Neural cell (in vitro differentiated cells): ENCODE measurements around the gene MAPK9. TPM values are rescaled to one million over a fixed set of nuclear protein-coding genes. Genes with fewer than 3 reads are reported as not detected.

Experiments used
- H2AFZ ChIP-seq: fragments of 200-600, 300-800 bp; sonication (generic), shearing (Covaris generic); 2 replicates; pipeline ENCODE4 v1.6.0; 2014; ENCODE audit warnings: low read depth, mild to moderate bottlenecking, antibody characterized with exemption, low read length, moderate library complexity
- H3F3A ChIP-seq: fragments of 200-600 bp; shearing (Covaris generic); 2 replicates; pipeline ENCODE4 v1.6.1; 2016; ENCODE audit warnings: mild to moderate bottlenecking, moderate library complexity, mixed read lengths, antibody characterized with exemption, low read length; ENCODE audit not compliant: insufficient read depth, poor library complexity, severe bottlenecking
- H3K27ac ChIP-seq: fragments of 200-600, 300-800 bp; sonication (generic), shearing (Covaris generic); 2 replicates; pipeline ENCODE4 v1.5.1; 2014; ENCODE audit warnings: mild to moderate bottlenecking, low read length, moderate library complexity
- H3K27me3 ChIP-seq: fragments of 300-800, 200-600 bp; sonication (generic), shearing (Covaris generic); 2 replicates; pipeline ENCODE4 v1.6.0; 2014; ENCODE audit warnings: mild to moderate bottlenecking, low read depth, low read length, moderate library complexity; ENCODE audit not compliant: insufficient read depth
- H3K36me3 ChIP-seq: fragments of 300-800, 200-600 bp; sonication (generic), shearing (Covaris generic); 2 replicates; pipeline ENCODE4 v1.5.1; 2014; ENCODE audit warnings: mild to moderate bottlenecking, antibody characterized with exemption, low read length, moderate library complexity; ENCODE audit not compliant: insufficient read depth
- H3K4me2 ChIP-seq: fragments of 300-800, 200-600 bp; sonication (generic), shearing (Covaris generic); 2 replicates; pipeline ENCODE4 v1.6.0; 2014; ENCODE audit warnings: mild to moderate bottlenecking, low read length
- H3K4me3 ChIP-seq: fragments of 300-800, 200-600 bp; sonication (generic), shearing (Covaris generic); 2 replicates; pipeline ENCODE4 v1.5.1; 2014; ENCODE audit warnings: mild to moderate bottlenecking, low read length, moderate library complexity
- H3K79me2 ChIP-seq: fragments of 200-600 bp; shearing (Covaris generic); replicated peaks from 2 replicates; pipeline ENCODE4 v1.6.0; 2014; ENCODE audit warnings: mild to moderate bottlenecking, low read length, moderate library complexity; ENCODE audit not compliant: insufficient read depth
- H3K9ac ChIP-seq: fragments of 300-800, 200-600 bp; sonication (generic), shearing (Covaris generic); 2 replicates; pipeline ENCODE4 v1.6.1; 2016; ENCODE audit warnings: mild to moderate bottlenecking, low read length, mixed read lengths
- H3K9me2 ChIP-seq: fragments of 200-600 bp; shearing (Covaris generic); 2 replicates; pipeline ENCODE4 v1.6.1; 2016; ENCODE audit warnings: mild to moderate bottlenecking, low read length, mixed read lengths; ENCODE audit not compliant: insufficient read depth
- H3K9me3 ChIP-seq: fragments of 200-600, 300-800 bp; sonication (generic), shearing (Covaris generic); 2 replicates; pipeline ENCODE4 v1.6.1; 2016; ENCODE audit warnings: mild to moderate bottlenecking, mixed run types, low read length, moderate library complexity, mixed read lengths
- H4K20me1 ChIP-seq: fragments of 200-600 bp; shearing (Covaris generic); 2 replicates; pipeline ENCODE4 v1.6.1; 2016; ENCODE audit warnings: mild to moderate bottlenecking, mixed run types; ENCODE audit not compliant: insufficient read depth
- CTCF ChIP-seq: fragments of 450-650 bp; IDR thresholded peaks from 2 replicates; pipeline ENCODE4 v1.5.1; 2014; ENCODE audit warnings: antibody characterized with exemption, mild to moderate bottlenecking, moderate library complexity; ENCODE audit not compliant: poor library complexity, severe bottlenecking
- EP300 ChIP-seq: fragments of 450-650 bp; conservative IDR thresholded peaks from 2 replicates; pipeline ENCODE4 v1.6.1; 2014; ENCODE audit warnings: antibody characterized with exemption, mild to moderate bottlenecking, moderate library complexity; ENCODE audit not compliant: poor library complexity, severe bottlenecking
- EZH2 ChIP-seq: fragments of 200-600, 300-800 bp; shearing (Covaris generic), sonication (generic); IDR thresholded peaks from 2 replicates; pipeline ENCODE4 v1.6.1; 2014; ENCODE audit warnings: antibody characterized with exemption, low read length, borderline replicate concordance, mild to moderate bottlenecking; ENCODE audit not compliant: insufficient read depth, poor library complexity, severe bottlenecking
- MXI1 ChIP-seq: fragments of 450-650 bp; conservative IDR thresholded peaks from 2 replicates; pipeline ENCODE4 v1.6.1; 2014; ENCODE audit warnings: antibody characterized with exemption, mild to moderate bottlenecking; ENCODE audit not compliant: poor library complexity, severe bottlenecking
- POLR2AphosphoS5 ChIP-seq: IDR thresholded peaks from 2 replicates; pipeline ENCODE4 v1.6.1; 2012
- RAD21 ChIP-seq: fragments of 450-650 bp; conservative IDR thresholded peaks from 2 replicates; pipeline ENCODE4 v1.6.1; 2014; ENCODE audit warnings: antibody characterized with exemption, mild to moderate bottlenecking, moderate library complexity
- SMC3 ChIP-seq: fragments of 450-650 bp; conservative IDR thresholded peaks from 2 replicates; pipeline ENCODE4 v1.6.1; 2014; ENCODE audit warnings: antibody characterized with exemption, mild to moderate bottlenecking, moderate library complexity; ENCODE audit not compliant: poor library complexity
- polyA plus RNA-seq: library from polyadenylated mRNA; depleted of rRNA; stranded (reverse); fragments of >200 nt; gene quantifications from 2 replicates; pipeline ENCODE4 v1.2.3, GENCODE V29; 2014
- TF ChIP-seq, protein P1 (sequence below): IDR thresholded peaks from 2 replicates; pipeline ENCODE4 v1.6.1; 2012; ENCODE audit warnings: borderline replicate concordance

Gene MAPK9
- polyA plus RNA-seq, 1 donor from 2014 or later = 73.9 TPM

DNA sequence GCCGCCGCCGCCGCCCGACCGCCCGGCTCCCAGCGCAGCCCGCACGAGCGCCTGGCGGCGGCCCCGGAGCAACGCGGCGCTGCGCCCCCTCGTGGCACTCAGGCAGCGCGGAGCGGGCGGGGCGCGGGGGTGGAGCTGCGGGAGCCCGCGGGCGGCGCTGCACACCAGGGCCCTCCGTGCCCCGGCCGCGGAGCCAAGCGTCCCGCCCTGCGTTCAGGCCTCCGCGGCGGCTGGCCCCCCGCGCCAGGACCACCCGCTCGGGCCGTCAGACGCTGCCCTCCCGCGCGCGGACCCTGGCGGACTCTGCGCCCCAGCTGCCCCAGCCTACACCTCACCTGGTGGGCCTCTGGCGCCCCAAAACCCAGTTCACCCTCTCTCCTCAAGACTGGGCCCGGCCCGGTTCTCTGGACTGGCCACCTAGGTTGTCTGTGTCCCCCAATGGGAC lies 82.7 kb downstream of the MAPK9 start, which contains the start of gene RASGEF1C:
TSS of gene RASGEF1C (minus strand) at position 75 of the 445 bp plus-strand sequence. CDS start 71,159 bp downstream, outside the sequence.
- no peaks in the 10 kb centered on the region for H3K9me3 ChIP-seq
- no peaks in the 10 kb centered on the region for H3K79me2 ChIP-seq
- H3K27ac ChIP-seq = no peak within 1 kb of the TSS
- H3K4me2 ChIP-seq = peak within 1 kb of the TSS; percentile 62
- H3K9ac ChIP-seq = peak within 1 kb of the TSS; percentile 56
- peak; percentile 75 for TF ChIP-seq CTCF
- TF ChIP-seq SMC3 = peak; percentile 55
- TF ChIP-seq RAD21 = peak; percentile 52
- TF ChIP-seq EZH2 = no peak
- no peaks in the 10 kb centered on the region for H3K36me3 ChIP-seq
- no peaks in the 10 kb centered on the region for H3K9me2 ChIP-seq
- no peak within 1 kb of the TSS for H2AFZ ChIP-seq
- H3K4me3 ChIP-seq = peak within 1 kb of the TSS; percentile 78
- H3F3A ChIP-seq = no peaks in the 10 kb centered on the region
- H3K27me3 ChIP-seq = no peaks in the 10 kb centered on the region
- H4K20me1 ChIP-seq = no peaks in the 10 kb centered on the region

- Histone ChIP-seq H2AFZ (no peak overlapping the region), H3K27me3 (no peaks in the 10 kb centered on the region), H3K9ac (peak overlapping the region; percentile 56), H3K9me2 (no peaks in the 10 kb centered on the region), H3K27ac (no peak overlapping the region), H3K4me3 (peak overlapping the region; percentile 78), H3K36me3 (no peaks in the 10 kb centered on the region), H3K79me2 (no peaks in the 10 kb centered on the region), H3F3A (no peaks in the 10 kb centered on the region), H3K9me3 (no peaks in the 10 kb centered on the region), H4K20me1 (no peaks in the 10 kb centered on the region), H3K4me2 (peak overlapping the region; percentile 62)
- TF ChIP-seq POLR2AphosphoS5 (peak; percentile 18), SMC3 (no peak), RAD21 (no peak), MXI1 (peak; percentile 23), EP300 (no peak), CTCF (peak; percentile 41)
- TF ChIP-seq, protein P1, sequence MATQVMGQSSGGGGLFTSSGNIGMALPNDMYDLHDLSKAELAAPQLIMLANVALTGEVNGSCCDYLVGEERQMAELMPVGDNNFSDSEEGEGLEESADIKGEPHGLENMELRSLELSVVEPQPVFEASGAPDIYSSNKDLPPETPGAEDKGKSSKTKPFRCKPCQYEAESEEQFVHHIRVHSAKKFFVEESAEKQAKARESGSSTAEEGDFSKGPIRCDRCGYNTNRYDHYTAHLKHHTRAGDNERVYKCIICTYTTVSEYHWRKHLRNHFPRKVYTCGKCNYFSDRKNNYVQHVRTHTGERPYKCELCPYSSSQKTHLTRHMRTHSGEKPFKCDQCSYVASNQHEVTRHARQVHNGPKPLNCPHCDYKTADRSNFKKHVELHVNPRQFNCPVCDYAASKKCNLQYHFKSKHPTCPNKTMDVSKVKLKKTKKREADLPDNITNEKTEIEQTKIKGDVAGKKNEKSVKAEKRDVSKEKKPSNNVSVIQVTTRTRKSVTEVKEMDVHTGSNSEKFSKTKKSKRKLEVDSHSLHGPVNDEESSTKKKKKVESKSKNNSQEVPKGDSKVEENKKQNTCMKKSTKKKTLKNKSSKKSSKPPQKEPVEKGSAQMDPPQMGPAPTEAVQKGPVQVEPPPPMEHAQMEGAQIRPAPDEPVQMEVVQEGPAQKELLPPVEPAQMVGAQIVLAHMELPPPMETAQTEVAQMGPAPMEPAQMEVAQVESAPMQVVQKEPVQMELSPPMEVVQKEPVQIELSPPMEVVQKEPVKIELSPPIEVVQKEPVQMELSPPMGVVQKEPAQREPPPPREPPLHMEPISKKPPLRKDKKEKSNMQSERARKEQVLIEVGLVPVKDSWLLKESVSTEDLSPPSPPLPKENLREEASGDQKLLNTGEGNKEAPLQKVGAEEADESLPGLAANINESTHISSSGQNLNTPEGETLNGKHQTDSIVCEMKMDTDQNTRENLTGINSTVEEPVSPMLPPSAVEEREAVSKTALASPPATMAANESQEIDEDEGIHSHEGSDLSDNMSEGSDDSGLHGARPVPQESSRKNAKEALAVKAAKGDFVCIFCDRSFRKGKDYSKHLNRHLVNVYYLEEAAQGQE = no peak
These were observed 83.3 kb downstream of the MAPK9 start for GRCh38 chr5:180208435-180209081.
